Cardiac muscle cell (in vitro differentiated cells and primary cell): Measurements from ENCODE around the gene ARID5B. TPM values are rescaled to one million over a fixed set of nuclear protein-coding genes. Genes with fewer than 3 reads are reported as not detected.

Source experiments
- DNase-seq, 2 donors: peaks; one replicate each; pipeline versions ENCODE4 v3.0.0 to v3.0.0-alpha.2; 2010 to 2017; ENCODE audit warnings: low read depth in 1 of 2, low spot score in 1 of 2
- H3K27ac ChIP-seq: fragments of 200-600 bp; sonication (generic); 2 replicates; pipeline ENCODE4 v1.5.1; 2016
- H3K27me3 ChIP-seq: fragments of 200-600 bp; sonication (generic); 2 replicates; pipeline ENCODE4 v1.6.0; 2016; ENCODE audit warnings: control low read depth
- H3K36me3 ChIP-seq: fragments of 200-600 bp; sonication (generic); 2 replicates; pipeline ENCODE4 v1.5.1; 2016; ENCODE audit warnings: control low read depth
- H3K4me1 ChIP-seq: fragments of 200-600 bp; sonication (generic); 2 replicates; pipeline ENCODE4 v1.8.1; 2017; ENCODE audit warnings: low read depth, mild to moderate bottlenecking, mixed run types
- H3K4me3 ChIP-seq: fragments of 200-600 bp; sonication (generic); 2 replicates; pipeline ENCODE4 v1.5.1; 2016; ENCODE audit warnings: mild to moderate bottlenecking
- H3K9me3 ChIP-seq: fragments of 200-600 bp; sonication (generic); 2 replicates; pipeline ENCODE4 v1.5.1; 2017; ENCODE audit warnings: low read depth, mild to moderate bottlenecking, control low read depth
- CTCF ChIP-seq: IDR thresholded peaks from 2 replicates; pipeline ENCODE4 v1.5.1; 2012; ENCODE audit warnings: low read depth, mild to moderate bottlenecking, low read length
- polyA plus RNA-seq: library from polyadenylated mRNA; unstranded; fragments of >200 nt; fragmentation: Nextera tagmentation; extraction: Ambion mirVana; gene quantifications from 2 replicates; pipeline ENCODE4 v1.2.1, GENCODE V29; 2016
- total RNA-seq: library from RNA; depleted of rRNA; stranded (reverse); fragments of >200 nt; gene quantifications from 2 replicates; pipeline ENCODE4 v1.2.3, GENCODE V29; 2016

Gene ARID5B
- total and polyA plus RNA-seq, 2 experiments from 2014 or later, result 4.9 to 7.8 TPM

- DNase-seq, result no peak
- H3K27me3 ChIP-seq, result no peaks in the 10 kb centered on the region
- H3K27ac ChIP-seq, result no peak overlapping the region
- no peak for TF ChIP-seq CTCF
- no peaks in the 10 kb centered on the region for H3K9me3 ChIP-seq
- H3K36me3 ChIP-seq, result no peaks in the 10 kb centered on the region
- H3K4me3 ChIP-seq, result no peak overlapping the region
- peaks cover 15% of the 10 kb centered on the region for H3K4me1 ChIP-seq
Observed at GRCh38 chr10:62001898-62002297, 100.4 kb downstream of the ARID5B start.

GRCh38 chr10:62002753-62003152 lies 101.3 kb downstream of the ARID5B start:
- H3K36me3 ChIP-seq, result no peaks in the 10 kb centered on the region
- no peak for DNase-seq
- H3K27me3 ChIP-seq, result no peaks in the 10 kb centered on the region
- no peak overlapping the region for H3K4me3 ChIP-seq
- TF ChIP-seq CTCF, result no peak
- H3K9me3 ChIP-seq, result no peaks in the 10 kb centered on the region
- no peak overlapping the region for H3K27ac ChIP-seq
- H3K4me1 ChIP-seq, result peaks cover 15% of the 10 kb centered on the region

GRCh38 chr10:62004042-62004441 lies 102.5 kb downstream of the ARID5B start:
- Histone ChIP-seq H3K36me3 (no peaks in the 10 kb centered on the region), H3K9me3 (no peaks in the 10 kb centered on the region), H3K27me3 (no peaks in the 10 kb centered on the region), H3K27ac (no peak overlapping the region), H3K4me1 (peaks cover 22% of the 10 kb centered on the region), H3K4me3 (no peak overlapping the region)
- DNase-seq, result no peak
- no peak for TF ChIP-seq CTCF

GRCh38 chr10:62005281-62005680 lies 103.8 kb downstream of the ARID5B start:
- DNase-seq, result no peak

GRCh38 chr10:62005687-62006086 lies 104.2 kb downstream of the ARID5B start:
- Histone ChIP-seq H3K27me3 (no peaks in the 10 kb centered on the region), H3K27ac (no peak overlapping the region), H3K9me3 (no peaks in the 10 kb centered on the region), H3K36me3 (no peaks in the 10 kb centered on the region), H3K4me3 (no peak overlapping the region), H3K4me1 (peaks cover 22% of the 10 kb centered on the region)
- TF ChIP-seq CTCF, result no peak
- no peak for DNase-seq

More at GRCh38 chr10:62005281-62005680, 103.8 kb downstream of the ARID5B start:
- Histone ChIP-seq H3K27me3 (no peaks in the 10 kb centered on the region), H3K4me1 (peaks cover 22% of the 10 kb centered on the region), H3K27ac (no peak overlapping the region), H3K9me3 (no peaks in the 10 kb centered on the region), H3K36me3 (no peaks in the 10 kb centered on the region), H3K4me3 (no peak overlapping the region)
- no peak for TF ChIP-seq CTCF

GRCh38 chr10:62007145-62007544 lies 105.6 kb downstream of the ARID5B start:
- TF ChIP-seq CTCF, result no peak
- no peaks in the 10 kb centered on the region for H3K36me3 ChIP-seq

More at GRCh38 chr10:62007145-62007544, 105.6 kb downstream of the ARID5B start:
- H3K27ac ChIP-seq, result no peak overlapping the region
- no peaks in the 10 kb centered on the region for H3K27me3 ChIP-seq
- DNase-seq, result no peak
- H3K9me3 ChIP-seq, result no peaks in the 10 kb centered on the region
- H3K4me3 ChIP-seq, result no peak overlapping the region
- peaks cover 22% of the 10 kb centered on the region for H3K4me1 ChIP-seq
